ENCODE results near the gene CHRND.

DNA sequence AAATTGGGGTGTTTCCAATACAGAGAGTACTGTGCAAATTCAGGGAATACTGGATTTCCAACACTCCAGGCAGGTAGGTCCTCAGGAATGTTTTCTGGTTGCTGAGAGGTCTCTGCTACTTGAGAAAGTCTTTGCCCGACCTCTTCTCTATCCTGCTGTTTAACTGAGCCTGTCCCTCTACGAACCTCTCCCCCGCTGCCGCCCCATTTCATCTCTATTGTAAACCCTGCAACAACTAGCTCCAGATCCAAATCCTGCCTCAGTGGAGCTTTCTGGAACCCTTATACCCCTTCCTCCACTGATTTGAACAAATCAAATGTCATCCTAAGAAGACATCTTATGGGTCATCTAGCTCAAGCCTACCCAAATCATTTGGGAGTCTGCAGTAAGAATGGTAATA is 25.8 kb downstream of the CHRND start:
- TF ChIP-seq, protein P1, sequence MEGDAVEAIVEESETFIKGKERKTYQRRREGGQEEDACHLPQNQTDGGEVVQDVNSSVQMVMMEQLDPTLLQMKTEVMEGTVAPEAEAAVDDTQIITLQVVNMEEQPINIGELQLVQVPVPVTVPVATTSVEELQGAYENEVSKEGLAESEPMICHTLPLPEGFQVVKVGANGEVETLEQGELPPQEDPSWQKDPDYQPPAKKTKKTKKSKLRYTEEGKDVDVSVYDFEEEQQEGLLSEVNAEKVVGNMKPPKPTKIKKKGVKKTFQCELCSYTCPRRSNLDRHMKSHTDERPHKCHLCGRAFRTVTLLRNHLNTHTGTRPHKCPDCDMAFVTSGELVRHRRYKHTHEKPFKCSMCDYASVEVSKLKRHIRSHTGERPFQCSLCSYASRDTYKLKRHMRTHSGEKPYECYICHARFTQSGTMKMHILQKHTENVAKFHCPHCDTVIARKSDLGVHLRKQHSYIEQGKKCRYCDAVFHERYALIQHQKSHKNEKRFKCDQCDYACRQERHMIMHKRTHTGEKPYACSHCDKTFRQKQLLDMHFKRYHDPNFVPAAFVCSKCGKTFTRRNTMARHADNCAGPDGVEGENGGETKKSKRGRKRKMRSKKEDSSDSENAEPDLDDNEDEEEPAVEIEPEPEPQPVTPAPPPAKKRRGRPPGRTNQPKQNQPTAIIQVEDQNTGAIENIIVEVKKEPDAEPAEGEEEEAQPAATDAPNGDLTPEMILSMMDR (IDR thresholded peaks at IDR 0.05), result no peak
- TF ChIP-seq POLR2A (IDR thresholded peaks at IDR 0.05), result no peak
